ENCODE measurements around the gene EPB41L3.

EPB41L3 gene

DNA sequence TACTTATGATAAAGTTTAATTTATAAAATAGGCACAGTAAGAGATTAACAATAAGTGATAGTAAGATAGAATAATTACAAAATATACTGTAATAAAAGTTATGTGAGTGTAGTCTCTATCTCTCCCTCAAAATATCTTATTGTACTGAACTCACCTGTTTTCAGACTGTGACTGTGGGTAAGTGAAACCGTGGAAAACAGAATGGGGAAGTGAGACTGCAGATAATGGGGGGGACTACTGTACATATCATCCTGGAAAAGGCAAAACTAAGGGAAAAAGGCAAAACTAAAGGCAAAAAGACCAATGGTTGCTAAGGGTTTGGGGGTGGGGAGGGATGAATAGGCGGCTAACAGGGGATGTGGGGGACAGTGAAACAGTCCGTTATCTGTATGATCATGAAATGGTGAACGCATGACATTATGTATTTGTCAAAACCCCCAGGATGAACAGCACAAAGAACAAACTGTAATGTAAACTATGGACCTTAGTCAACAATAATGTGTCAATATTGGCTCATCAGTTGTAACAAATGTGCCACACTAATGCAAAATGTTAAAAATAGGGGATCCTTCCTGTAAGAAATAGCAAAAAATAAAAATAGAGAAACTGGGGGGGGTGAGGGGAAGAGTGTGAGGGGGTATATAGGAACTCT is 93.8 kb downstream of the EPB41L3 start:
- Mint-ChIP-seq H3K4me3 (no peak overlapping the region), H3K36me3 (ENCODE audit: low read depth) (no peaks in the 10 kb centered on the region), H3K27ac (no peak overlapping the region), H3K4me1 (no peaks in the 10 kb centered on the region), H3K9me3 (no peaks in the 10 kb centered on the region), H3K27me3 (ENCODE audit: low read depth, poor library complexity) (no peaks in the 10 kb centered on the region)
- TF ChIP-seq, protein P1, sequence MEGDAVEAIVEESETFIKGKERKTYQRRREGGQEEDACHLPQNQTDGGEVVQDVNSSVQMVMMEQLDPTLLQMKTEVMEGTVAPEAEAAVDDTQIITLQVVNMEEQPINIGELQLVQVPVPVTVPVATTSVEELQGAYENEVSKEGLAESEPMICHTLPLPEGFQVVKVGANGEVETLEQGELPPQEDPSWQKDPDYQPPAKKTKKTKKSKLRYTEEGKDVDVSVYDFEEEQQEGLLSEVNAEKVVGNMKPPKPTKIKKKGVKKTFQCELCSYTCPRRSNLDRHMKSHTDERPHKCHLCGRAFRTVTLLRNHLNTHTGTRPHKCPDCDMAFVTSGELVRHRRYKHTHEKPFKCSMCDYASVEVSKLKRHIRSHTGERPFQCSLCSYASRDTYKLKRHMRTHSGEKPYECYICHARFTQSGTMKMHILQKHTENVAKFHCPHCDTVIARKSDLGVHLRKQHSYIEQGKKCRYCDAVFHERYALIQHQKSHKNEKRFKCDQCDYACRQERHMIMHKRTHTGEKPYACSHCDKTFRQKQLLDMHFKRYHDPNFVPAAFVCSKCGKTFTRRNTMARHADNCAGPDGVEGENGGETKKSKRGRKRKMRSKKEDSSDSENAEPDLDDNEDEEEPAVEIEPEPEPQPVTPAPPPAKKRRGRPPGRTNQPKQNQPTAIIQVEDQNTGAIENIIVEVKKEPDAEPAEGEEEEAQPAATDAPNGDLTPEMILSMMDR (IDR thresholded peaks at IDR 0.05): no peak
- DNase-seq: no peak

GRCh38 chr18:5447442-5447841 is 96.4 kb downstream of the EPB41L3 start:
- Mint-ChIP-seq H3K9me3 (no peaks in the 10 kb centered on the region), H3K27me3 (ENCODE audit: low read depth, poor library complexity) (no peaks in the 10 kb centered on the region), H3K27ac (no peak overlapping the region), H3K4me1 (no peaks in the 10 kb centered on the region), H3K4me3 (no peak overlapping the region), H3K36me3 (ENCODE audit: low read depth) (no peaks in the 10 kb centered on the region)
- TF ChIP-seq, protein P1 (IDR thresholded peaks at IDR 0.05): no peak
- DNase-seq: no peak

DNA sequence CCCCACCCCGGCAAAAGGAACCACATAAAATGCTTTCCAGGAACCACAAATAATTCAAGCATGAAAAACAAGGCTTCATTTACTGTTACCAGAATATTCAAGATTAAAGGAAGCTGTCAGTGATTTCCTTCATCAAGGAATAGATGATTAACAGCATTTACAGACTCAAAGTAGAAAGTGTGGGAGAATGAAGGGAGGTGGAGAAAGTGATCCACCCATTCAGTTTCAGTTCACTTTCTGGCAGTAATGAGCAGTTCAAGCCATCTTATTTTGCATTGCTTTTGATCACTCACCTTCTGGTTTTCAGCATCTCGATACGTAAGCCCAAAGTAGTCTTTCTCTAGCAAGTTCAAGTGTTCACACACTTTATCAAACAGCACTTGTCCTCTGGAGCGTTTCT is 99.0 kb downstream of the EPB41L3 start:
- H3K27ac Mint-ChIP-seq: no peak overlapping the region
- TF ChIP-seq, protein P1 (IDR thresholded peaks at IDR 0.05): no peak
- no peak overlapping the region for H3K4me3 Mint-ChIP-seq
- no peaks in the 10 kb centered on the region for H3K36me3 Mint-ChIP-seq (ENCODE audit: low read depth)
- no peaks in the 10 kb centered on the region for H3K4me1 Mint-ChIP-seq
- H3K9me3 Mint-ChIP-seq: no peaks in the 10 kb centered on the region
- DNase-seq: no peak
- no peaks in the 10 kb centered on the region for H3K27me3 Mint-ChIP-seq (ENCODE audit: low read depth, poor library complexity)

DNA sequence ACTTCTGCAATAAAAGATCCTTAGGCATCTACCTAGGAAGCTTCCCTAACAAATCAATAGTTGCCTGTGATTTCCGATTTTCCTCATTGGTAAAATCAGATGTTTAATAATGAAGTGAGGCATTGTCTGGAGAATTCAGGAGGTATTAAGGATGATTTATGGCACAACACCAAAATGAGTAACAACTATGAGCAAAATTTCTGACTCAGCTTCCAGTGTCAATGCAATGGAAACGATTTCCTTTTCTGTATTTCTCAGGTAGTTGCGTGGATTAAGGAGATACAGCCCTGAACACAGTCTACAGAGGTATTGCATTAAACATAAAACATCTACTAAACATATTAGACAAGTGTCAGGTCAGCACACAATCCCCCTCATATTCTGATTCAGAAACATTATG is 99.5 kb downstream of the EPB41L3 start:
- Mint-ChIP-seq H3K27me3 (ENCODE audit: low read depth, poor library complexity) (no peaks in the 10 kb centered on the region), H3K27ac (no peak overlapping the region), H3K4me1 (no peaks in the 10 kb centered on the region), H3K36me3 (ENCODE audit: low read depth) (no peaks in the 10 kb centered on the region), H3K9me3 (no peaks in the 10 kb centered on the region), H3K4me3 (no peak overlapping the region)
- TF ChIP-seq, protein P1 (IDR thresholded peaks at IDR 0.05): no peak
- DNase-seq: no peak

DNA sequence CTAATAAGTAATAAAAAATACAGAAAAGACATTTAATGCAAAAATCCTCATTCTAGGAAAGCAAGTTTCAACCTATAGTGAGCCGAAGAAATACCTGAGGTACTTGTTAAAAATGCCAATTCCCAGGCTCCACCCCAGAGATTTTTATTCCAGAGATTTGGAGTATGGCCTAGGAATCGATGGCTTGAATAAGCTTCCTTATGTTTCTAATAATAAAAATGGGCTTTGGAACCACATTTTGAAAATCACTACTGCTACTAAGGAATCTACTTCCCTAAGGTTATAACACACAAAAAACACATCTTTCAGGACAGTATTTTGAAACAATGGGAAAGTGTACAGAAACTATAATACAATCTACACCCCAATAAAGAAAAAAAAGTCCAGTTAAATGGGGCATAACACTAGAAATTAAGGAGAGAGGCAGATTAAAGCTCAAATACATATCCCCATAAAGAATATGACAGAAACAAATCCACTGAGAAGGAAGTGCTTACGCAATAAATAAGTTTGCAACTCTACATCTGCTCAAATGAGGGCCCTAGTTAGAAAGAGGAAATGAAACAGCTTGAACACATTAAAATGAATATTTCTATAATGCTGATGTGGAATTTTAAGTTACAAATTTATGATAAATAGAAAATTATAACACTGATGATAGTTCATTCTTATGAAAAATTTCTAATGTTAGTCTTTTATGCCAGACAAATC is 103.7 kb downstream of the EPB41L3 start:
- DNase-seq: no peak
- Mint-ChIP-seq H3K36me3 (ENCODE audit: low read depth) (peaks cover 7% of the 10 kb centered on the region), H3K4me3 (no peak overlapping the region), H3K27me3 (ENCODE audit: low read depth, poor library complexity) (peaks cover 2% of the 10 kb centered on the region), H3K9me3 (no peaks in the 10 kb centered on the region), H3K27ac (no peak overlapping the region), H3K4me1 (no peaks in the 10 kb centered on the region)
- TF ChIP-seq, protein P1 (IDR thresholded peaks at IDR 0.05): no peak

DNA sequence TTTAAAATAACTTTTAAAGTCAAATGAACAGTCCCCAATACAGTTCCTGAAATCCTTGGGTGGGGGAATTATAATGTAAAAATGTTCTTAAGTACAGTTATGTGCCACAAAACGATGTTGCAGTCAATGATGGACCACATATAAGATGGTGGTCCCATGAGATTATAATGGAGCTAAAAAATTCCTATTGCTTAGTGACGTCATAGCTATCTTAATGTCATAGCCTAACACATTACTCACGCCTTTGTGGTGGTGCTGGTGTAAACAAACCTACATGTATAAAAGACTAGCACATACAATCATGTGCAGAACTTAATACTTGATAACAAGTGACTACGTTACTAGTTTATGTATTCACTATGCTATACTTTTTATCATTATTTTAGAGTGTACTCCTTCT is 109.4 kb downstream of the EPB41L3 start:
- no peak overlapping the region for H3K27ac Mint-ChIP-seq
- H3K27me3 Mint-ChIP-seq (ENCODE audit: low read depth, poor library complexity): peaks cover 2% of the 10 kb centered on the region
- no peak overlapping the region for H3K4me3 Mint-ChIP-seq
- peaks cover 16% of the 10 kb centered on the region for H3K36me3 Mint-ChIP-seq (ENCODE audit: low read depth)
- TF ChIP-seq, protein P1 (IDR thresholded peaks at IDR 0.05): no peak
- no peaks in the 10 kb centered on the region for H3K9me3 Mint-ChIP-seq
- DNase-seq: no peak
- peaks cover 44% of the 10 kb centered on the region for H3K4me1 Mint-ChIP-seq
